GM06990 (cell line): Measurements from ENCODE around the gene SRMS.
"Not testable (repeated sequence)": the region's sequence is repeated elsewhere in the genome, so short reads cannot be mapped to it uniquely, and the experiment has no call there.

Experiments
- DNase-seq: peaks from one replicate; pipeline ENCODE4 v3.0.0-alpha.2; 2011; ENCODE audit not compliant: insufficient read length; ENCODE audit errors: extremely low read depth
- H3K27me3 ChIP-seq: replicated peaks from 2 replicates; pipeline ENCODE4 v1.6.0; 2011; ENCODE audit warnings: low read length; ENCODE audit not compliant: control insufficient read depth, insufficient read depth
- H3K36me3 ChIP-seq: 2 replicates; pipeline ENCODE4 v1.5.1; 2011; ENCODE audit warnings: low read length; ENCODE audit not compliant: control insufficient read depth, insufficient read depth
- H3K4me3 ChIP-seq: replicated peaks from 2 replicates; pipeline ENCODE4 v1.5.1; 2011; ENCODE audit warnings: low read depth, mild to moderate bottlenecking, control low read depth, low read length
- CTCF ChIP-seq: IDR thresholded peaks from 2 replicates; pipeline ENCODE4 v1.5.1; 2011; ENCODE audit warnings: low read length, control low read depth, mild to moderate bottlenecking, inconsistent platforms; ENCODE audit not compliant: insufficient read depth, poor library complexity, severe bottlenecking

The SRMS gene

DNA sequence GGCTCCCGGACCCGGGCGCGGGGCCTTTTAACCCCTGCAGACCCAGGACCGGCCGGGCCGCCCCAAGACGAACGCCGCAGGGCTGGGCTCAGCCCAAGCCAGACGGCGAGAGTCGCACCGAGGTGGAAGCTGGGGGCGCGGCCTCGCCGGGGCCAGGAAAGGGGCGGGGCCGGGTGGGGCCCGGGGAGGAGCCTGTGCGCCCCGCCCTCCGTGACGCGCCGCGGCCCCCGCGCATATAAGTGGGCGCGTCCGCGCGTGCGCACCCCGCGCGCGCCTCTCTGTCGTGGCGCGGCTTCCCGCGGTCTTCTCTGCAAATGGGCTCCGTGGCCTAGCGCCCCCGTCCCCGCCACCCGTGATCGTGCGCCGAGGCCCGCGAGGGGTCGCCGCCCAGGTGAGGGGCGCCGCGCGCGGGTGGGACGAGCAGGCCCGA is 27.0 kb downstream of the SRMS start, which contains the start of gene PPDPF:
TSS of gene PPDPF (plus strand) at position 262 of the 430 bp plus-strand sequence. CDS start 544 bp downstream, outside the sequence.
- peaks cover 13% of the 10 kb centered on the region for H3K36me3 ChIP-seq
- no peaks in the 10 kb centered on the region for H3K27me3 ChIP-seq
- TF ChIP-seq CTCF = no peak
- peak; percentile 87 for DNase-seq
- H3K4me3 ChIP-seq = peak within 1 kb of the TSS; percentile 90

- Histone ChIP-seq H3K27me3 (no peaks in the 10 kb centered on the region), H3K36me3 (peaks cover 13% of the 10 kb centered on the region), H3K4me3 (peak overlapping the region; percentile 90)
- no peak for TF ChIP-seq CTCF
- peak; percentile 77 for DNase-seq
Measured at GRCh38 chr20:63519668-63520503, 27.7 kb downstream of the SRMS start.

- no peak for TF ChIP-seq CTCF
- peaks cover 13% of the 10 kb centered on the region for H3K36me3 ChIP-seq
- H3K4me3 ChIP-seq = peak overlapping the region; percentile 90
- peak; percentile 14 for DNase-seq
- H3K27me3 ChIP-seq = no peaks in the 10 kb centered on the region
Measured at GRCh38 chr20:63518946-63519667, 28.4 kb downstream of the SRMS start.

- no peak for TF ChIP-seq CTCF
- no peaks in the 10 kb centered on the region for H3K27me3 ChIP-seq
- no peak overlapping the region for H3K4me3 ChIP-seq
- H3K36me3 ChIP-seq = peaks cover 11% of the 10 kb centered on the region
- DNase-seq = peak; percentile 10
Measured at GRCh38 chr20:63518351-63518861, 29.1 kb downstream of the SRMS start.

- H3K27me3 ChIP-seq = no peaks in the 10 kb centered on the region
- DNase-seq = peak; percentile 6
- peaks cover 5% of the 10 kb centered on the region for H3K36me3 ChIP-seq
- no peak overlapping the region for H3K4me3 ChIP-seq
- no peak for TF ChIP-seq CTCF
Measured at GRCh38 chr20:63517376-63518309, 29.9 kb downstream of the SRMS start.

GRCh38 chr20:63514520-63514919 is 33.0 kb downstream of the SRMS start:
- not testable (repeated sequence) for DNase-seq, H3K36me3 ChIP-seq, H3K27me3 ChIP-seq, H3K4me3 ChIP-seq
